Endothelial cell (in vitro differentiated cells): ENCODE results near the gene TMCC1. TPM values are rescaled to one million over a fixed set of nuclear protein-coding genes. Genes with fewer than 3 reads are reported as not detected.

Source experiments
- DNase-seq: peaks from one replicate; pipeline ENCODE4 v3.0.0; 2021; ENCODE audit warnings: low spot score
- H3K27ac Mint-ChIP-seq: one replicate; pipeline ENCODE4 v1.8.0; 2021; ENCODE audit warnings: mixed read lengths, inconsistent platforms; ENCODE audit not compliant: unreplicated experiment
- H3K27me3 Mint-ChIP-seq: one replicate; pipeline ENCODE4 v1.8.0; 2021; ENCODE audit warnings: mild to moderate bottlenecking, moderate library complexity, mixed read lengths, inconsistent platforms; ENCODE audit not compliant: unreplicated experiment
- H3K36me3 Mint-ChIP-seq: one replicate; pipeline ENCODE4 v1.8.0; 2021; ENCODE audit warnings: mild to moderate bottlenecking, low read depth, mixed read lengths, inconsistent platforms; ENCODE audit not compliant: unreplicated experiment
- H3K4me1 Mint-ChIP-seq: one replicate; pipeline ENCODE4 v1.8.0; 2021; ENCODE audit warnings: mild to moderate bottlenecking, mixed read lengths, inconsistent platforms; ENCODE audit not compliant: unreplicated experiment
- H3K4me3 Mint-ChIP-seq: one replicate; pipeline ENCODE4 v1.8.0; 2021; ENCODE audit warnings: mild to moderate bottlenecking, mixed read lengths, inconsistent platforms; ENCODE audit not compliant: unreplicated experiment
- H3K9me3 Mint-ChIP-seq: one replicate; pipeline ENCODE4 v1.8.0; 2021; ENCODE audit warnings: mixed read lengths, inconsistent platforms; ENCODE audit not compliant: unreplicated experiment
- CTCF ChIP-seq: fragments of 200-600 bp; sonication (generic); IDR thresholded peaks from one replicate; pipeline ENCODE4 v1.5.0; 2021; ENCODE audit warnings: antibody characterized with exemption; ENCODE audit not compliant: unreplicated experiment
- total RNA-seq: library from RNA; stranded (reverse); fragmentation: NEBNext Ultra II Directional; extraction: Animal tissue kit (Norgen Biotek cat#: 25700); gene quantifications from one replicate; pipeline ENCODE4 v1.2.1, GENCODE V29; 2021; ENCODE audit not compliant: unreplicated experiment

TMCC1 gene
- total RNA-seq, 1 donor from 2014 or later: 50.9 TPM

- H3K9me3 Mint-ChIP-seq: no peaks in the 10 kb centered on the region
- H3K4me1 Mint-ChIP-seq: peaks cover 70% of the 10 kb centered on the region
- no peak for DNase-seq
- no peak overlapping the region for H3K4me3 Mint-ChIP-seq
- no peak for TF ChIP-seq CTCF
- no peaks in the 10 kb centered on the region for H3K36me3 Mint-ChIP-seq
- peaks cover 20% of the 10 kb centered on the region for H3K27me3 Mint-ChIP-seq
- H3K27ac Mint-ChIP-seq: peak overlapping the region; percentile 72
Observed at GRCh38 chr3:129622226-129622874, 271.2 kb downstream of the TMCC1 start.

GRCh38 chr3:129621626-129622225 lies 271.8 kb downstream of the TMCC1 start:
- DNase-seq: no peak
- no peak for TF ChIP-seq CTCF
- Mint-ChIP-seq H3K9me3 (no peaks in the 10 kb centered on the region), H3K4me3 (no peak overlapping the region), H3K27ac (peak overlapping the region; percentile 72), H3K4me1 (peaks cover 75% of the 10 kb centered on the region), H3K36me3 (peaks cover 4% of the 10 kb centered on the region), H3K27me3 (peaks cover 25% of the 10 kb centered on the region)

- H3K27ac Mint-ChIP-seq: no peak overlapping the region
- no peaks in the 10 kb centered on the region for H3K9me3 Mint-ChIP-seq
- DNase-seq: no peak
- H3K36me3 Mint-ChIP-seq: peaks cover 4% of the 10 kb centered on the region
- H3K4me1 Mint-ChIP-seq: peaks cover 73% of the 10 kb centered on the region
- no peak overlapping the region for H3K4me3 Mint-ChIP-seq
- peaks cover 22% of the 10 kb centered on the region for H3K27me3 Mint-ChIP-seq
- TF ChIP-seq CTCF: no peak
Observed at GRCh38 chr3:129620828-129621559, 272.5 kb downstream of the TMCC1 start.

- Mint-ChIP-seq H3K4me1 (peaks cover 64% of the 10 kb centered on the region), H3K27ac (peak overlapping the region; percentile 52), H3K9me3 (no peaks in the 10 kb centered on the region), H3K4me3 (no peak overlapping the region), H3K36me3 (peaks cover 4% of the 10 kb centered on the region), H3K27me3 (peaks cover 16% of the 10 kb centered on the region)
- no peak for TF ChIP-seq CTCF
- no peak for DNase-seq
Observed at GRCh38 chr3:129619726-129620162, 273.8 kb downstream of the TMCC1 start.
